HG03039 (cell line): ENCODE measurements around the gene CXCL8.
"Not testable (repeated sequence)": the region's sequence is repeated elsewhere in the genome, so short reads cannot be mapped to it uniquely, and the experiment has no call there.

Source experiments
- ATAC-seq: cut with Tn5 transposase; IDR thresholded peaks from one replicate; pipeline ENCODE4 v1.9.1; 2021; ENCODE audit warnings: mild to moderate bottlenecking, moderate library complexity; ENCODE audit not compliant: unreplicated experiment

The CXCL8 gene

GRCh38 chr4:73743281-73743680 lies 2.9 kb downstream of the CXCL8 start:
- ATAC-seq = no peak

GRCh38 chr4:73743795-73744194 lies 3.4 kb downstream of the CXCL8 start:
- no peak for ATAC-seq

GRCh38 chr4:73744203-73744602 lies 3.8 kb downstream of the CXCL8 start:
- no peak for ATAC-seq

- ATAC-seq = no peak
Observed at GRCh38 chr4:73750730-73751129, 10.4 kb downstream of the CXCL8 start.

- no peak for ATAC-seq
Observed at GRCh38 chr4:73751166-73751565, 10.8 kb downstream of the CXCL8 start.

GRCh38 chr4:73751830-73752229 lies 11.5 kb downstream of the CXCL8 start:
- no peak for ATAC-seq

- ATAC-seq = no peak
Observed at GRCh38 chr4:73752424-73752823, 12.1 kb downstream of the CXCL8 start.

GRCh38 chr4:73753215-73753614 lies 12.8 kb downstream of the CXCL8 start:
- ATAC-seq = no peak

GRCh38 chr4:73754934-73755333 lies 14.6 kb downstream of the CXCL8 start:
- ATAC-seq = no peak

- no peak for ATAC-seq
Observed at GRCh38 chr4:73759357-73759756, 19.0 kb downstream of the CXCL8 start.

GRCh38 chr4:73761856-73762255 lies 21.5 kb downstream of the CXCL8 start:
- no peak for ATAC-seq

- no peak for ATAC-seq
Observed at GRCh38 chr4:73762409-73762808, 22.0 kb downstream of the CXCL8 start.

- no peak for ATAC-seq
Observed at GRCh38 chr4:73763877-73764276, 23.5 kb downstream of the CXCL8 start.

- ATAC-seq = no peak
Observed at GRCh38 chr4:73764513-73764912, 24.1 kb downstream of the CXCL8 start.

- no peak for ATAC-seq
Observed at GRCh38 chr4:73765296-73765695, 24.9 kb downstream of the CXCL8 start.

GRCh38 chr4:73770917-73771316 lies 30.5 kb downstream of the CXCL8 start:
- ATAC-seq = no peak

- no peak for ATAC-seq
Observed at GRCh38 chr4:73772363-73772762, 32.0 kb downstream of the CXCL8 start.

- ATAC-seq = not testable (repeated sequence)
Observed at GRCh38 chr4:73774406-73774805, 34.0 kb downstream of the CXCL8 start.

GRCh38 chr4:73776321-73776729 lies 36.0 kb downstream of the CXCL8 start:
- ATAC-seq = no peak

GRCh38 chr4:73777612-73778011 lies 37.2 kb downstream of the CXCL8 start:
- ATAC-seq = no peak

GRCh38 chr4:73780243-73780642 lies 39.9 kb downstream of the CXCL8 start:
- ATAC-seq = no peak

- no peak for ATAC-seq
Observed at GRCh38 chr4:73780834-73781233, 40.5 kb downstream of the CXCL8 start.

- no peak for ATAC-seq
Observed at GRCh38 chr4:73788411-73788810, 48.0 kb downstream of the CXCL8 start.
